OCI-LY3 (cell line): ENCODE data around the gene LMCD1.

Experiments used
- H2AFZ ChIP-seq: fragments of 200-600, 300-600 bp; shearing (Covaris generic); 2 replicates; pipeline ENCODE4 v1.6.0; 2014; ENCODE audit warnings: antibody characterized with exemption, low read depth, low read length
- H3K27ac ChIP-seq: fragments of 200-600, 300-600 bp; sonication (generic); 2 replicates; pipeline ENCODE4 v1.5.1; 2014; ENCODE audit warnings: mild to moderate bottlenecking, low read length, moderate library complexity, mixed read lengths
- H3K27me3 ChIP-seq: fragments of 200-600, 300-600 bp; sonication (generic); 2 replicates; pipeline ENCODE4 v1.6.1; 2014; ENCODE audit warnings: low read depth, low read length, mixed read lengths
- H3K36me3 ChIP-seq: fragments of 200-600, 300-600 bp; sonication (generic); replicated peaks from 2 replicates; pipeline ENCODE3; 2014; ENCODE audit warnings: low read depth, low read length, mixed read lengths
- H3K4me1 ChIP-seq: fragments of 300-600, 200-600 bp; sonication (generic); 2 replicates; pipeline ENCODE4 v1.6.1; 2014; ENCODE audit warnings: low read length, mixed read lengths
- H3K4me2 ChIP-seq: fragments of 200-600, 300-600 bp; sonication (generic); 2 replicates; pipeline ENCODE4 v1.6.1; 2014; ENCODE audit warnings: low read length, mixed read lengths
- H3K4me3 ChIP-seq: fragments of 300-600, 200-600 bp; sonication (generic); 2 replicates; pipeline ENCODE4 v1.5.1; 2014; ENCODE audit warnings: antibody characterized with exemption, mild to moderate bottlenecking, low read length, moderate library complexity
- H3K79me2 ChIP-seq: fragments of 300-600, 200-600 bp; shearing (Covaris generic); 2 replicates; pipeline ENCODE4 v1.6.1; 2014; ENCODE audit warnings: mild to moderate bottlenecking, low read length, mixed read lengths
- H3K9ac ChIP-seq: fragments of 300-600, 200-600 bp; shearing (Covaris generic); 2 replicates; pipeline ENCODE4 v1.6.0; 2014; ENCODE audit warnings: mild to moderate bottlenecking, low read length, moderate library complexity
- H3K9me3 ChIP-seq: fragments of 200-600, 300-600 bp; shearing (Covaris generic); 2 replicates; pipeline ENCODE4 v1.6.1; 2014; ENCODE audit warnings: low read length, mixed read lengths; ENCODE audit not compliant: insufficient read depth
- H4K20me1 ChIP-seq: fragments of 200-600, 300-600 bp; sonication (generic); 2 replicates; pipeline ENCODE4 v1.6.1; 2016; ENCODE audit warnings: low read length, mixed read lengths; ENCODE audit not compliant: insufficient read depth
- CTCF ChIP-seq: fragments of 200-600, 300-600 bp; sonication (generic); IDR thresholded peaks from 2 replicates; pipeline ENCODE4 v1.5.1; 2014; ENCODE audit warnings: antibody characterized with exemption, low read length, low read depth
- EZH2phosphoT487 ChIP-seq: fragments of 200-600 bp; shearing (Covaris generic); IDR thresholded peaks from 2 replicates; pipeline ENCODE4 v1.6.1; 2018; ENCODE audit warnings: antibody characterized with exemption, mixed run types, low read depth

The LMCD1 gene

GRCh38 chr3:8482960-8483665 lies 18.5 kb upstream of the LMCD1 start:
- Histone ChIP-seq H3K36me3 (no peaks in the 10 kb centered on the region), H4K20me1 (no peaks in the 10 kb centered on the region), H2AFZ (no peak overlapping the region), H3K27ac (no peak overlapping the region), H3K4me3 (no peak overlapping the region), H3K27me3 (no peaks in the 10 kb centered on the region), H3K79me2 (no peaks in the 10 kb centered on the region), H3K4me2 (no peak overlapping the region), H3K4me1 (no peaks in the 10 kb centered on the region), H3K9ac (no peak overlapping the region), H3K9me3 (no peaks in the 10 kb centered on the region)
- no peak for TF ChIP-seq CTCF
- TF ChIP-seq EZH2phosphoT487 = no peak

- TF ChIP-seq EZH2phosphoT487 = no peak
- Histone ChIP-seq H3K4me3 (no peak overlapping the region), H3K79me2 (no peaks in the 10 kb centered on the region), H3K9me3 (no peaks in the 10 kb centered on the region), H3K36me3 (no peaks in the 10 kb centered on the region), H3K27me3 (no peaks in the 10 kb centered on the region), H3K27ac (no peak overlapping the region), H3K9ac (no peak overlapping the region), H2AFZ (no peak overlapping the region), H4K20me1 (no peaks in the 10 kb centered on the region), H3K4me1 (no peaks in the 10 kb centered on the region), H3K4me2 (no peak overlapping the region)
Measured at GRCh38 chr3:8484409-8485140, 17.0 kb upstream of the LMCD1 start.

GRCh38 chr3:8485141-8485870 lies 16.3 kb upstream of the LMCD1 start:
- no peaks in the 10 kb centered on the region for H3K36me3 ChIP-seq
- H3K4me2 ChIP-seq = no peak overlapping the region
- no peaks in the 10 kb centered on the region for H4K20me1 ChIP-seq
- H3K27ac ChIP-seq = no peak overlapping the region
- no peak overlapping the region for H3K9ac ChIP-seq
- no peaks in the 10 kb centered on the region for H3K9me3 ChIP-seq
- H3K4me1 ChIP-seq = no peaks in the 10 kb centered on the region
- no peak overlapping the region for H3K4me3 ChIP-seq
- TF ChIP-seq EZH2phosphoT487 (no peak), CTCF (no peak)
- H3K79me2 ChIP-seq = no peaks in the 10 kb centered on the region
- H3K27me3 ChIP-seq = no peaks in the 10 kb centered on the region
- H2AFZ ChIP-seq = no peak overlapping the region

GRCh38 chr3:8485943-8486342 lies 15.7 kb upstream of the LMCD1 start:
- H3K36me3 ChIP-seq = no peaks in the 10 kb centered on the region
- H4K20me1 ChIP-seq = no peaks in the 10 kb centered on the region
- no peaks in the 10 kb centered on the region for H3K79me2 ChIP-seq
- no peak overlapping the region for H2AFZ ChIP-seq
- H3K4me3 ChIP-seq = no peak overlapping the region
- H3K9me3 ChIP-seq = no peaks in the 10 kb centered on the region
- no peak overlapping the region for H3K9ac ChIP-seq
- H3K4me2 ChIP-seq = no peak overlapping the region
- no peaks in the 10 kb centered on the region for H3K4me1 ChIP-seq
- no peak overlapping the region for H3K27ac ChIP-seq
- TF ChIP-seq CTCF = no peak
- TF ChIP-seq EZH2phosphoT487 = no peak
- H3K27me3 ChIP-seq = no peaks in the 10 kb centered on the region
